HG03558 (cell line): ENCODE measurements around the gene CACNB4.
"Not testable (repeated sequence)": the region's sequence is repeated elsewhere in the genome, so short reads cannot be mapped to it uniquely, and the experiment has no call there.

Experiments
- ATAC-seq: cut with Tn5 transposase; IDR thresholded peaks from one replicate; pipeline ENCODE4 v1.9.1; 2021; ENCODE audit warnings: moderate number of reproducible peaks; ENCODE audit not compliant: unreplicated experiment; ENCODE audit errors: extremely low read depth

CACNB4 gene

DNA sequence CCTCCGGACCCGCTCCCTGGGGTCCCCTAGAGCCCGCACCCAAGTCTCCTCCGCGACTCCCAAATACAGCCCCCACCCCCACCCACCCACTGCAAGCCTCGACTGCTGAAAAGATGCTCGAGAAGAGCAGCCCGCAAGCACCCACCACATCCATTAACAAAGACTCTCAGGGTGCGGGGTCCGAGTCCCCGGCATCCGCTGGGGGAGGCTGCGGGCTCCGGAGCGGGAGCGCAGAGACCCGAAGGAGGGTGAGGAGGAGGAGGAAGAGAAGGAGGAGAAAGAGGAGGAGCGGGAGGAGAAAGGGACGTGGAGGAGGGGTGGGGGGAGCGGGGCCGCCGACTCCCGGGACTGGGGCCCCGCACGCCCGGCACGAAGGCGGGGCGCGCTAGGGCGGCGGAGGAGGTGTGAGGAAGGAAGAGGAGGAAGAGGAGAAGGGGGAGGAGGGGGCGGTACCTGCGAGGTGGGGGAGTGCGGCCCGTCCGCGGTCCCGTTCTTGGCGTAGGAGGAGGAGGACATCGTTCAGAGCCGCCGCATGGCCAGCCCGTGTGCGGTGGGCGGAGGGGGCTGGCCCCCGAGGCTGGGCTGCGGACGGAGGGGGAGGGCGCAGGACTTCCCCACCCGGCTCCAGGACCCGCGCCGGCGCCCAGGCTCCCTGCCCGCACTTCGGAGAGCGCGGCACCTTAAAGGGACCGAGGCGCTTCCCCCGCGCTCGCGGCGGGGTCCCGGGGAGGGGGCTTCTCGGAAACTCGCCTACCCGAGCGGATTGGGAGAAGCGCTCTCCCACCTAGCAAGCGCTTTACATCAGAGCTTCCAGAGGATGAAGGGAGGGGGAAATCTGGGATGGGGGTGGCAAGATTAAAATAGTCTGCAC is at the start of gene CACNB4:
Gene CACNB4, minus strand, starts transcription at position 549 of the 871 bp plus-strand sequence.
- no peak for ATAC-seq

- ATAC-seq: no peak
These were observed 35.8 kb upstream of the CACNB4 start for GRCh38 chr2:152134488-152135280.

- ATAC-seq: no peak
These were observed 33.5 kb upstream of the CACNB4 start for GRCh38 chr2:152132306-152132705.

- no peak for ATAC-seq
These were observed 28.8 kb upstream of the CACNB4 start for GRCh38 chr2:152127628-152128027.

DNA sequence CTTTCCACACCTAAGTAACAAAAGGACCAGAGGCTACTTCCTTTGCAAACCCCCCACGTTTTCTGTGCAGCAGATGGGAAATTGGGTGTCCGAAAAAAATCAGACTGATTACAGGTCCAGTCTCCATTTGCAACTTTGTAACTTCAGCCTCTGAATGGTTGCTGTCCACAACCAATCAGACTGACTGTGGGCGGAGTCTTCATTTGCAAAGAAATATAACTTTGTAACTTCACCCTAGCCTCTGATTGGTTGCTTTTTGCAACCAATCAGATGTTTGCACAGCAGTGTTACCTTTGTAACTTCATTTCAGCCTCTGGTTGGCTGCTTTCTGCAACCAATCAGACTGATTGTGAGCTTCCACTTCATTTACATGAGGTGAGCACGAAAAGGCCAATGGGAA is 27.8 kb upstream of the CACNB4 start:
- no peak for ATAC-seq

GRCh38 chr2:152122161-152122560 is 23.3 kb upstream of the CACNB4 start:
- no peak for ATAC-seq

- no peak for ATAC-seq
These were observed 21.6 kb upstream of the CACNB4 start for GRCh38 chr2:152120430-152120829.

GRCh38 chr2:152115952-152116351 is 17.1 kb upstream of the CACNB4 start:
- ATAC-seq: no peak

DNA sequence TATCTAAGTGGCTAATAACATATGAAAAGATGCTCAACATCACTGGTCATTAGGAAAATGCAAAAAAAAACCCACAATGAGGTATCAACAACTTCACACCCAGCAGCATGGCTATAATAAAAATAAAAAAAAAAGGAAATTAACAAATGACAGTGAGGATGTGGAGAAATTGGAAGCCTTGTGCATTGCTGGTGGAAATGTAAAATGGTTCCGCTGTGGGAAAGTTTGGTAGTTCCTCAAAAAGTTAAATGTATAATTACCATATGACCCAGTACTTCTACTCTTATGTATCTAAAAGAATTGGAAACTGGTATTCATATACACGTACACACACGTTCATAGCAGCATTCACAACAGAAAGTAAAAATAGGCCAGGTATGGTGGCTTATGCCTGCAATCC is 15.5 kb upstream of the CACNB4 start:
- ATAC-seq: no peak

GRCh38 chr2:152107140-152107539 is 8.3 kb upstream of the CACNB4 start:
- not testable (repeated sequence) for ATAC-seq

DNA sequence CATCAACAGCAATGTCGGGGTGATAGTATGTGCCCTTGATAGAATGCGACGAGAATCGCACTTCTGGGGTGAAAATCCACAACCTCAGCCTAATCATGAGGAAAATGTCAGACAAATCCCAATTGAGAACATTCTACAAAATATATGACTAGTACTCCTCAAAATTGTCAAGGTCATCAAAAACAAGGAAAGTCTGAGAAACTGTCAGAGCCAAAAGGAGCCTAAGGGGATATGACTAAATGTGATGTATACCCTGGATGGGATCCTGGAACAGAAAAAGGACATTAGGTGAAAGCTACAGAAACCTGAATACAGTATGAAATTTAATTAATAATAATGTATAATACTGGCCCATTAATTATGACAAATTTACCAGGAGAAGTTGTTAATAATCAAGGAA is 7.6 kb upstream of the CACNB4 start:
- no peak for ATAC-seq

DNA sequence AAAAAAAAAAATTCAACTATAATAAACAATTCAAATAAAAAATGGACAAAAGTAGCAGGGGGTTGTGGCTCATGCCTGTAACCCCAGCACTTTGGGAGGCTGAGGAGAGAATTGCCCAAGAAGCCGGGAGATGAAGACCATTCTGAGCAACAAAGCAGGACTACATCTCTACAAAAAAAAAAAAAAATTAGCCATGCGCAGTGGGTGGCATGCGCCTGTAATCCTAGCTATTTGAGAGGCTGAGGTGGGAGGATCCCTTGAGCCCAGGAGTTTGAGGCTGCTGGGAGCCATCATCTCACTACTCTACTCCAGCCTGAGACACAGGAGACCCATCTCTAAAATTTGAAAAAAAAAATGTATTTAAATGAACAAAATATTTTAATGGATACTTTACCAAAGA is 4.4 kb upstream of the CACNB4 start:
- ATAC-seq: no peak

GRCh38 chr2:152100961-152101360 is 2.1 kb upstream of the CACNB4 start:
- no peak for ATAC-seq

GRCh38 chr2:152099367-152100050 is 665 bp upstream of the CACNB4 start:
- ATAC-seq: no peak

- ATAC-seq: no peak
These were observed 896 bp downstream of the CACNB4 start for GRCh38 chr2:152097801-152098495.

GRCh38 chr2:152097290-152097800 is 1.5 kb downstream of the CACNB4 start:
- no peak for ATAC-seq

DNA sequence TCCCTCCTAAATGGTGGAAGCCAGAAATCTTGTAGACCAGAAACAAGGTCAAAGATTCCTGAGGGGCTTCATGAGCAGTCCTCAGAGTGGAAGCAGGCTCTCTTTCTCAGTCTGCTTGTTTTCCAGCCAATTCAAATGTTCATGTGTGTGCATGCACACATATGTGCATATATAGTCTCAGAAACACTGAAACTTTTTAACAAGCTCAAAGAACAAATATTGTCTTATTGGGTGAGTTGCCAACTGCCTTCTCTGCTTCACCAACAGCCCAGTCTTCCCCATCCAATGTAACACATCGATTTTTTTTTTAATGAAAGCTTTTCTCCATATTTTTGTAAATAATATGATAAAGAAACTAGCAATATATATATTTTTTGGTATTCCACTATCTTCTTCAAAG is 3.7 kb downstream of the CACNB4 start:
- no peak for ATAC-seq

- ATAC-seq: no peak
These were observed 4.8 kb downstream of the CACNB4 start for GRCh38 chr2:152094014-152094413.

DNA sequence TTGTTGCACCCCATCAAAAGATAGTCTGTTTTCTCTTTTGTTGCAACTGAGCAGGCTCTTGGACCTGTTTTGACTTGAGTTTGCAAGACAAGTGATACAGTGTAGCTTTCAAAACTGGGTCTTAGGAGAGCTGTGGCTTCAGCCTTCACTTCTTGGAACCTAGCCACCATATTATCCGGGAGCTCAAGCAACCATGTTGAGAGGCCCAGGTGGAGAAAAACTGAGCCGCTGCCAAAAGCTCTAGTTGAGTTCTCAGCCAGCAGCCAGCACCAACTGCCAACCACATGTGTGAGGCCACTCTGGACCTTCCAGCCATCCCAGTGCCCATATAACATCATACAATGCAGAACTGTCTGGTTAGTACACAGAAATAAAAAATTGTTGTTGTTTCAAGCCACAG is 5.4 kb downstream of the CACNB4 start:
- no peak for ATAC-seq

DNA sequence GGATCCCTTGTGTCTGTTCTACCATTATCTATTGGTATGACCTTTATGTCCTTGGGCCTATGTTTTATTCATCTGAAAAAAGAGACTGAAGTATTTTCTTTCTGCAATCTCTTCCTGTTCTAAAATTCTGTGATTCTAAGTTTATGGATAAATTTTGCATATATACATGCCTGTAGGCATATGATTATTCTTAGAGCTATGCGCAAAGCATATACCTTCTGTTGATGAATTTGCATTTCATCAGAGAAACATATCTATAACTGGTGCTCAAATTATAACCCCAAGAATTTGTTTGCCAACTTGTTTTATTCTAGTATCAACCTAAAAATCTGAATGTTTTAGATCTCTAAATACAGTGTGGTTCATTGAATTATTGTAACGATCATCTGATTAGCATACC is 6.7 kb downstream of the CACNB4 start:
- ATAC-seq: no peak
